HepG2 (cell line): ENCODE data around the gene TEKT2. TPM values are rescaled to one million over a fixed set of nuclear protein-coding genes. Genes with fewer than 3 reads are reported as not detected.

Experiments used
- CERS6 ChIP-seq: sonication (generic); formaldehyde crosslinking; IDR thresholded peaks from 2 replicates; pipeline ENCODE4 v1.5.0; 2020; ENCODE audit warnings: missing genetic modification reagents
- KDM5A ChIP-seq: fragments of 200-600 bp; sonication (generic); IDR thresholded peaks from 2 replicates; pipeline ENCODE4 v1.7.0; 2018; ENCODE audit warnings: antibody characterized with exemption, mild to moderate bottlenecking, low read length, borderline replicate concordance
- LRRFIP1 ChIP-seq: sonication (generic); formaldehyde crosslinking; conservative IDR thresholded peaks from 2 replicates; pipeline ENCODE4 v1.4.0; 2020; ENCODE audit warnings: missing genetic modification reagents
- REPIN1 ChIP-seq: sonication (generic); formaldehyde crosslinking; IDR thresholded peaks from 2 replicates; pipeline ENCODE4 v1.8.0; 2022; ENCODE audit warnings: missing genetic modification reagents, low read depth, mild to moderate bottlenecking, borderline replicate concordance
- SNAPC2 ChIP-seq: sonication (generic); formaldehyde crosslinking; IDR thresholded peaks from 2 replicates; pipeline ENCODE4 v1.8.1; 2022; ENCODE audit warnings: mild to moderate bottlenecking, missing genetic modification reagents
- ZBTB34 ChIP-seq: sonication (generic); formaldehyde crosslinking; IDR thresholded peaks from 2 replicates; pipeline ENCODE4 v1.8.0; 2022; ENCODE audit warnings: mild to moderate bottlenecking, missing genetic modification reagents
- ZFP62 ChIP-seq: sonication (generic); formaldehyde crosslinking; IDR thresholded peaks from 2 replicates; pipeline ENCODE4 v1.4.0; 2020; ENCODE audit warnings: missing genetic modification reagents
- ZNF138 ChIP-seq: sonication (generic); formaldehyde crosslinking; IDR thresholded peaks from 2 replicates; pipeline ENCODE4 v1.5.0; 2020; ENCODE audit warnings: mild to moderate bottlenecking, low read depth, missing genetic modification reagents
- ZNF280D ChIP-seq: sonication (generic); formaldehyde crosslinking; IDR thresholded peaks from 2 replicates; pipeline ENCODE4 v1.5.1; 2020; ENCODE audit warnings: mild to moderate bottlenecking, missing genetic modification reagents
- ZNF615 ChIP-seq: sonication (generic); formaldehyde crosslinking; IDR thresholded peaks from 2 replicates; pipeline ENCODE4 v1.5.0; 2020; ENCODE audit warnings: mild to moderate bottlenecking, missing genetic modification reagents, borderline replicate concordance
- ZNF800 ChIP-seq: sonication (generic); formaldehyde crosslinking; IDR thresholded peaks from 2 replicates; pipeline ENCODE4 v1.4.0; 2020; ENCODE audit warnings: missing genetic modification reagents
- polyA plus RNA-seq, 8 experiments: library from polyadenylated mRNA; depleted of rRNA in 3 of 8; stranded (reverse) in 7 of 8; unstranded in 1 of 8; fragments of >200 nt; fragmentation: Illumina TruSeq in 4 of 8; extraction: Trizol in 4 of 8; gene quantifications; 2 replicates each; pipeline versions ENCODE4 v1.2.1 to v1.2.3, GENCODE V29; 2011 to 2016; ENCODE audit warnings: low read depth in 4 of 8, missing spikeins in 1 of 8, mixed read lengths in 1 of 8; ENCODE audit not compliant: insufficient read depth in 1 of 8
- total RNA-seq, 5 experiments: library from RNA; depleted of rRNA; stranded (reverse); fragments of >200 nt; fragmentation: Illumina TruSeq; extraction: Trizol; gene quantifications; 2 replicates each; pipeline ENCODE4 v1.2.3, GENCODE V29; 2016; ENCODE audit warnings: low read depth in 1 of 5

Gene TEKT2
- total and polyA plus RNA-seq, 2 of the 13 experiments (the other 11 are each of a cell fraction or from before 2014, with no cell fraction given) = 0.31 to 0.38 TPM

GRCh38 chr1:36099681-36100341 lies 15.9 kb downstream of the TEKT2 start (continued):
- TF ChIP-seq CERS6 (no peak), LRRFIP1 (no peak), REPIN1 (peak; percentile 53; the same call in 1 of the 2 replicates), KDM5A (no peak), ZNF800 (CRISPR knock-in tag) (no peak), ZNF138 (CRISPR knock-in tag) (no peak), ZNF615 (no peak), SNAPC2 (CRISPR knock-in tag) (no peak), ZBTB34 (CRISPR knock-in tag) (no peak), ZFP62 (no peak), ZNF280D (CRISPR knock-in tag) (no peak)
